Adrenal gland (tissue), 12 donors: ENCODE data around the gene NT5DC3. TPM values are rescaled to one million over a fixed set of nuclear protein-coding genes. Genes with fewer than 3 reads are reported as not detected.

Experiments
- DNase-seq, 7 donors: peaks; one replicate each; pipeline ENCODE4 v3.0.0-alpha.2; 2019 to 2020
- H3K27ac ChIP-seq, 5 donors: fragments of 200-600 bp; sonication (generic) in 4 of 5; 1 replicate in 3 of 5; 2 replicates in 2 of 5; pipeline versions ENCODE4 v1.5.1 to v1.8.0; 2016 to 2020; ENCODE audit warnings: mild to moderate bottlenecking in 1 of 5
- H3K27me3 ChIP-seq: fragments of 200-600 bp; 2 replicates; pipeline ENCODE4 v1.8.0; 2021
- H3K36me3 ChIP-seq, 2 donors: fragments of 200-600 bp; replicated peaks in 1 of 2; 1 replicate in 1 of 2; 2 replicates in 1 of 2; pipeline versions ENCODE4 v1.5.1 to v1.8.0; 2018 to 2022
- H3K4me1 ChIP-seq, 2 donors: fragments of 200-600 bp; replicated peaks in 1 of 2; 1 replicate in 1 of 2; 2 replicates in 1 of 2; pipeline versions ENCODE4 v1.5.1 to v1.8.0; 2018 to 2021
- H3K4me3 ChIP-seq, 4 donors: fragments of 200-600 bp; sonication (generic) in 3 of 4; one replicate each; pipeline ENCODE4 v1.5.1; 2016 to 2018
- H3K9me3 ChIP-seq, 3 donors: fragments of 200-600 bp; sonication (generic) in 1 of 3; replicated peaks in 1 of 3; 1 replicate in 2 of 3; 2 replicates in 1 of 3; pipeline versions ENCODE4 v1.5.1 to v1.8.0; 2016 to 2021
- CTCF ChIP-seq, 6 experiments: fragments of 450-650 bp in 4 of 6; fragments of 200-600 bp in 2 of 6; sonication (generic) in 1 of 6; IDR thresholded peaks; 1 replicate in 5 of 6; 2 replicates in 1 of 6; pipeline versions ENCODE4 v1.5.1 to v1.8.0; 2016 to 2021; ENCODE audit warnings: antibody characterized with exemption in 6 of 6, mild to moderate bottlenecking in 2 of 6, moderate library complexity in 1 of 6
- POLR2A ChIP-seq, 2 donors: fragments of 450-650 bp; IDR thresholded peaks; one replicate each; pipeline ENCODE4 v1.6.1; 2017; ENCODE audit warnings: antibody characterized with exemption in 2 of 2, mild to moderate bottlenecking in 2 of 2, moderate library complexity in 1 of 2
- WGBS, 4 donors: extraction: QIAGEN DNeasy Blood & Tissue Kit in 2 of 4; methylation state at CpG; one replicate each; pipeline versions ENCODE4 v1.1.5 to v1.1.7; 2013 to 2017; 5-methylcytosine and 5-hydroxymethylcytosine counted together
- intact Hi-C, 2 donors: fragments of 100-400 bp; cut with DNase I; formaldehyde crosslinking; loops; one replicate each; pipeline versions ENCODE4 v1.14.1 to v1.15.0; 2022 to 2023
- polyA plus RNA-seq, 3 donors: library from polyadenylated mRNA; stranded (reverse); fragments of 200-250 nt in 2 of 3; fragments of 350-450 nt in 1 of 3; fragmentation: Illumina TruSeq in 1 of 3; extraction: RNeasy Lipid Tissue Mini Kit (QIAGEN cat#74804) in 1 of 3; gene quantifications; one replicate each; pipeline ENCODE4 v1.2.3, GENCODE V29; 2013 to 2014
- total RNA-seq, 9 donors: library from RNA; depleted of rRNA in 4 of 9; stranded (reverse); fragments of >200 nt in 4 of 9; fragments of 120-200 nt in 1 of 9; fragmentation: NEBNext Ultra II Directional in 1 of 9; extraction: Animal tissue kit (Norgen Biotek cat#: 25700) in 1 of 9; gene quantifications; one replicate each; pipeline versions ENCODE4 v1.1.0 to v1.2.4, GENCODE V29; 2013 to 2023
- donor health status: healthy with polysubstance abuse.
- donor health status: Bipolar disorder and iron deficiency.
- donor health status: DM: yes; HTN: yes; CAD: no.
- donor health status: DM: no; HTN: no; CAD: no.
- donor health status: DM: no; HTN: no; CAD: no.
- donor health status: DM: yes; HTN: yes; CAD: no.

The NT5DC3 gene
- total and polyA plus RNA-seq, 12 donors = 4.1 to 14.9 (median 7.2) TPM

- Histone ChIP-seq H3K4me3 (no peak overlapping the region), H3K36me3 (no peaks in the 10 kb centered on the region), H3K27me3 (no peaks in the 10 kb centered on the region), H3K9me3 (no peaks in the 10 kb centered on the region), H3K4me1 (peaks cover 3% of the 10 kb centered on the region in 2 donors), H3K27ac (no peak overlapping the region)
- DNase-seq = no peak
- TF ChIP-seq POLR2A (IDR thresholded peaks at IDR 0.05) = no peak
- TF ChIP-seq CTCF (IDR thresholded peaks at IDR 0.05) = no peak
- 88 to 90% (median 90%) methylated on average over 4 of the region's 4 CpGs for WGBS, 4 donors
- intact Hi-C loops = no loop called here
These were observed 5.4 kb upstream of the NT5DC3 start for GRCh38 chr12:103846415-103846814.

GRCh38 chr12:103844305-103844704 lies 3.3 kb upstream of the NT5DC3 start:
- H3K4me1 ChIP-seq = peaks cover 9 to 12% of the 10 kb centered on the region in 2 donors
- WGBS, 4 donors = 77 to 94% (median 81%) methylated on average over 3 of the region's 3 CpGs
- TF ChIP-seq CTCF (IDR thresholded peaks at IDR 0.05) (no peak), POLR2A (IDR thresholded peaks at IDR 0.05) (no peak)

GRCh38 chr12:103841690-103842584 lies 903 bp upstream of the NT5DC3 start:
- Histone ChIP-seq H3K27me3 (no peaks in the 10 kb centered on the region), H3K4me1 (peaks cover 9 to 19% of the 10 kb centered on the region in 2 donors), H3K9me3 (no peaks in the 10 kb centered on the region), H3K4me3 (peak overlapping the region in 2 of 4 donors; percentile 61 to 76), H3K36me3 (no peaks in the 10 kb centered on the region), H3K27ac (peak overlapping the region in 3 of 5 donors; percentile 74 to 77 (median 76))
- DNase-seq = peak; percentile 53 to 68 (median 66)
- intact Hi-C loops = no loop called here
- TF ChIP-seq POLR2A (IDR thresholded peaks at IDR 0.05) (no peak), CTCF (IDR thresholded peaks at IDR 0.05) (no peak)
- 31 to 47% (median 38%) methylated on average over 13 to 20 of the region's 20 CpGs for WGBS, 4 donors

More at GRCh38 chr12:103844305-103844704, 3.3 kb upstream of the NT5DC3 start:
- Histone ChIP-seq H3K27ac (no peak overlapping the region), H3K36me3 (no peaks in the 10 kb centered on the region), H3K9me3 (no peaks in the 10 kb centered on the region), H3K27me3 (no peaks in the 10 kb centered on the region), H3K4me3 (no peak overlapping the region)
- DNase-seq = no peak
- intact Hi-C loops = no loop called here

- no peaks in the 10 kb centered on the region for H3K9me3 ChIP-seq
- WGBS, 4 donors = 0 to 3% (median 2%) methylated on average over 12 to 29 of the region's 29 CpGs
- intact Hi-C loops = no loop called here
- H3K36me3 ChIP-seq = no peaks in the 10 kb centered on the region
- H3K27ac ChIP-seq = peak overlapping the region in 3 of 5 donors; percentile 62 to 77 (median 76)
- TF ChIP-seq POLR2A (IDR thresholded peaks at IDR 0.05) = no peak
- TF ChIP-seq CTCF (IDR thresholded peaks at IDR 0.05) = no peak
- peak in 5 of 7 donors; percentile 18 to 55 (median 36) for DNase-seq
- peak overlapping the region in 3 of 4 donors; percentile 61 to 76 (median 66) for H3K4me3 ChIP-seq
- peaks cover 9 to 22% of the 10 kb centered on the region in 2 donors for H3K4me1 ChIP-seq
- H3K27me3 ChIP-seq = no peaks in the 10 kb centered on the region
These were observed 565 bp downstream of the NT5DC3 start for GRCh38 chr12:103840462-103840875.
